Thyroid gland (tissue), 4 donors: ENCODE measurements around the gene SLC7A1.

ENCODE experiments used
- CTCF ChIP-seq, 6 experiments: fragments of 200-600 bp in 3 of 6; fragments of 450-650 bp in 3 of 6; sonication (generic) in 3 of 6; IDR thresholded peaks; one replicate each; pipeline ENCODE4 v1.5.1; 2016 to 2019; ENCODE audit warnings: antibody characterized with exemption in 6 of 6, mild to moderate bottlenecking in 2 of 6, inconsistent platforms in 1 of 6, moderate library complexity in 1 of 6
- POLR2A ChIP-seq, 2 donors: fragments of 450-650 bp; IDR thresholded peaks; one replicate each; pipeline ENCODE4 v1.6.1; 2017; ENCODE audit warnings: antibody characterized with exemption in 2 of 2, mild to moderate bottlenecking in 2 of 2, moderate library complexity in 1 of 2

- TF ChIP-seq CTCF (IDR thresholded peaks at IDR 0.05): no peak
- TF ChIP-seq POLR2A (IDR thresholded peaks at IDR 0.05): no peak
Observed at GRCh38 chr13:29524641-29525040, 70.8 kb downstream of the SLC7A1 start.
